ENCODE data around the gene CCSER1.

- TF ChIP-seq POLR2A (IDR thresholded peaks at IDR 0.05; ENCODE audit: low read depth, low read length) (no peak), POLR2AphosphoS5 (IDR thresholded peaks at IDR 0.05; ENCODE audit: low read depth, low read length) (no peak)
These were observed 833.6 kb downstream of the CCSER1 start for GRCh38 chr4:90960840-90961239.
